WTC11 (cell line): ENCODE data around the gene C1orf174. TPM values are rescaled to one million over a fixed set of nuclear protein-coding genes. Genes with fewer than 3 reads are reported as not detected.

Experiments
- ATAC-seq: fragments of 200-7000 bp; cut with Tn5 transposase; 2 replicates; pipeline ENCODE4 v1.10.0; 2021; ENCODE audit warnings: mild to moderate bottlenecking, moderate library complexity
- CTCF ChIA-PET: fragments of 300-600 bp; sonication (Branson Sonifier 250); formaldehyde crosslinking; loops from one replicate; lab custom pipeline; 2021; ENCODE audit warnings: antibody characterized with exemption; lab: Charles Lee
- POLR2A ChIA-PET: fragments of 350-600 bp; sonication (Branson Sonifier 250); formaldehyde crosslinking; loops from one replicate; lab custom pipeline; 2021; ENCODE audit warnings: antibody characterized with exemption; lab: Charles Lee
- DNase-seq: peaks from one replicate; pipeline ENCODE4 v3.0.0; 2021; ENCODE audit warnings: low spot score
- H3K27ac Mint-ChIP-seq: 2 replicates; pipeline ENCODE4 v1.8.0; 2021; ENCODE audit warnings: mixed read lengths
- H3K27me3 Mint-ChIP-seq: 2 replicates; pipeline ENCODE4 v1.8.0; 2021; ENCODE audit warnings: low read depth, mild to moderate bottlenecking, moderate library complexity, mixed read lengths
- H3K36me3 Mint-ChIP-seq: 2 replicates; pipeline ENCODE4 v1.8.0; 2021; ENCODE audit warnings: mixed read lengths
- H3K4me1 Mint-ChIP-seq: 2 replicates; pipeline ENCODE4 v1.8.0; 2022; ENCODE audit warnings: mixed read lengths
- H3K4me3 Mint-ChIP-seq: 2 replicates; pipeline ENCODE4 v1.8.0; 2021; ENCODE audit warnings: mild to moderate bottlenecking, moderate library complexity, mixed read lengths
- H3K9me3 Mint-ChIP-seq: 2 replicates; pipeline ENCODE4 v1.8.0; 2021; ENCODE audit warnings: mixed read lengths
- AFF4 ChIP-seq: sonication (generic); formaldehyde crosslinking; IDR thresholded peaks from 2 replicates; pipeline ENCODE4 v1.8.1; 2023; ENCODE audit warnings: mild to moderate bottlenecking, missing genetic modification reagents, borderline replicate concordance
- CBFB ChIP-seq: sonication (generic); formaldehyde crosslinking; IDR thresholded peaks from 2 replicates; pipeline ENCODE4 v1.8.1; 2022; ENCODE audit warnings: mild to moderate bottlenecking, low read depth, missing genetic modification reagents
- CDX4 ChIP-seq: fragments of 250-450 bp; sonication (Bioruptor Pico); IDR thresholded peaks from 2 replicates; pipeline ENCODE4 v1.9.0; 2021; ENCODE audit warnings: moderate library complexity, mild to moderate bottlenecking, inconsistent platforms, borderline replicate concordance
- E2F1 ChIP-seq: sonication (generic); formaldehyde crosslinking; IDR thresholded peaks from 2 replicates; pipeline ENCODE4 v1.8.0; 2022; ENCODE audit warnings: mild to moderate bottlenecking, missing genetic modification reagents
- JAZF1 ChIP-seq: fragments of 250-450 bp; sonication (Bioruptor Pico); IDR thresholded peaks from 2 replicates; pipeline ENCODE4 v1.9.0; 2021; ENCODE audit warnings: moderate library complexity, mild to moderate bottlenecking, inconsistent platforms
- MYBL2 ChIP-seq: sonication (generic); formaldehyde crosslinking; IDR thresholded peaks from 2 replicates; pipeline ENCODE4 v1.8.1; 2023; ENCODE audit warnings: mild to moderate bottlenecking, moderate library complexity, missing genetic modification reagents
- NR1H2 ChIP-seq: sonication (generic); formaldehyde crosslinking; IDR thresholded peaks from 2 replicates; pipeline ENCODE4 v1.9.0; 2021; ENCODE audit warnings: mild to moderate bottlenecking, moderate library complexity, missing genetic modification reagents
- PREB ChIP-seq: sonication (generic); formaldehyde crosslinking; IDR thresholded peaks from 2 replicates; pipeline ENCODE4 v1.8.1; 2022; ENCODE audit warnings: mild to moderate bottlenecking, missing genetic modification reagents, moderate library complexity, borderline replicate concordance
- PRRX2 ChIP-seq: fragments of 250-450 bp; sonication (Bioruptor Pico); IDR thresholded peaks from 2 replicates; pipeline ENCODE4 v1.8.0; 2021; ENCODE audit warnings: mild to moderate bottlenecking
- SP1 ChIP-seq: sonication (generic); formaldehyde crosslinking; conservative IDR thresholded peaks from 2 replicates; pipeline ENCODE4 v1.8.1; 2022; ENCODE audit warnings: missing genetic modification reagents
- ZNF138 ChIP-seq: sonication (generic); formaldehyde crosslinking; conservative IDR thresholded peaks from 2 replicates; pipeline ENCODE4 v1.8.1; 2022; ENCODE audit warnings: mild to moderate bottlenecking, moderate library complexity, missing genetic modification reagents
- ZNF317 ChIP-seq: sonication (generic); formaldehyde crosslinking; IDR thresholded peaks from 2 replicates; pipeline ENCODE4 v1.8.1; 2023; ENCODE audit warnings: low read depth, mild to moderate bottlenecking, moderate library complexity, missing genetic modification reagents, borderline replicate concordance
- ZNF423 ChIP-seq: fragments of 250-450 bp; sonication (Bioruptor Pico); IDR thresholded peaks from 2 replicates; pipeline ENCODE4 v2.1.2; 2022; ENCODE audit warnings: mild to moderate bottlenecking, moderate library complexity
- total RNA-seq: library from RNA; stranded (reverse); gene quantifications from 3 replicates; pipeline ENCODE4 v1.2.3, GENCODE V29; 2021
- TF ChIP-seq, protein P1 (sequence below): sonication (generic); formaldehyde crosslinking; IDR thresholded peaks from 2 replicates; pipeline ENCODE4 v1.8.0; 2023; ENCODE audit warnings: missing genetic modification reagents, mild to moderate bottlenecking, borderline replicate concordance
- TF ChIP-seq, protein P2 (sequence below): sonication (generic); formaldehyde crosslinking; IDR thresholded peaks from 2 replicates; pipeline ENCODE4 v1.8.0; 2022; ENCODE audit warnings: mild to moderate bottlenecking, missing genetic modification reagents
- TF ChIP-seq, protein P3 (sequence below): sonication (generic); formaldehyde crosslinking; IDR thresholded peaks from 2 replicates; pipeline ENCODE4 v1.8.0; 2022; ENCODE audit warnings: mild to moderate bottlenecking, missing genetic modification reagents
- TF ChIP-seq, protein P4 (sequence below): sonication (generic); formaldehyde crosslinking; IDR thresholded peaks from 2 replicates; pipeline ENCODE4 v1.8.0; 2022; ENCODE audit warnings: missing genetic modification reagents

The C1orf174 gene
- total RNA-seq, 1 experiment from 2014 or later: 24.2 TPM

- Mint-ChIP-seq H3K27ac (no peak overlapping the region), H3K36me3 (peaks cover 37% of the 10 kb centered on the region), H3K9me3 (no peaks in the 10 kb centered on the region), H3K4me3 (no peak overlapping the region), H3K27me3 (no peaks in the 10 kb centered on the region), H3K4me1 (no peaks in the 10 kb centered on the region)
- ATAC-seq: no peak
- CTCF ChIA-PET: interaction anchor here (0.7 to 1.3 kb wide), 3 partner anchors 12 to 397 kb away, joined by 3 to 6 read pairs (median 3); partner anchors contain the start of gene C1orf174
- POLR2A ChIA-PET: no interaction called here
- TF ChIP-seq MYBL2 (CRISPR knock-in tag): no peak
- TF ChIP-seq, protein P1, sequence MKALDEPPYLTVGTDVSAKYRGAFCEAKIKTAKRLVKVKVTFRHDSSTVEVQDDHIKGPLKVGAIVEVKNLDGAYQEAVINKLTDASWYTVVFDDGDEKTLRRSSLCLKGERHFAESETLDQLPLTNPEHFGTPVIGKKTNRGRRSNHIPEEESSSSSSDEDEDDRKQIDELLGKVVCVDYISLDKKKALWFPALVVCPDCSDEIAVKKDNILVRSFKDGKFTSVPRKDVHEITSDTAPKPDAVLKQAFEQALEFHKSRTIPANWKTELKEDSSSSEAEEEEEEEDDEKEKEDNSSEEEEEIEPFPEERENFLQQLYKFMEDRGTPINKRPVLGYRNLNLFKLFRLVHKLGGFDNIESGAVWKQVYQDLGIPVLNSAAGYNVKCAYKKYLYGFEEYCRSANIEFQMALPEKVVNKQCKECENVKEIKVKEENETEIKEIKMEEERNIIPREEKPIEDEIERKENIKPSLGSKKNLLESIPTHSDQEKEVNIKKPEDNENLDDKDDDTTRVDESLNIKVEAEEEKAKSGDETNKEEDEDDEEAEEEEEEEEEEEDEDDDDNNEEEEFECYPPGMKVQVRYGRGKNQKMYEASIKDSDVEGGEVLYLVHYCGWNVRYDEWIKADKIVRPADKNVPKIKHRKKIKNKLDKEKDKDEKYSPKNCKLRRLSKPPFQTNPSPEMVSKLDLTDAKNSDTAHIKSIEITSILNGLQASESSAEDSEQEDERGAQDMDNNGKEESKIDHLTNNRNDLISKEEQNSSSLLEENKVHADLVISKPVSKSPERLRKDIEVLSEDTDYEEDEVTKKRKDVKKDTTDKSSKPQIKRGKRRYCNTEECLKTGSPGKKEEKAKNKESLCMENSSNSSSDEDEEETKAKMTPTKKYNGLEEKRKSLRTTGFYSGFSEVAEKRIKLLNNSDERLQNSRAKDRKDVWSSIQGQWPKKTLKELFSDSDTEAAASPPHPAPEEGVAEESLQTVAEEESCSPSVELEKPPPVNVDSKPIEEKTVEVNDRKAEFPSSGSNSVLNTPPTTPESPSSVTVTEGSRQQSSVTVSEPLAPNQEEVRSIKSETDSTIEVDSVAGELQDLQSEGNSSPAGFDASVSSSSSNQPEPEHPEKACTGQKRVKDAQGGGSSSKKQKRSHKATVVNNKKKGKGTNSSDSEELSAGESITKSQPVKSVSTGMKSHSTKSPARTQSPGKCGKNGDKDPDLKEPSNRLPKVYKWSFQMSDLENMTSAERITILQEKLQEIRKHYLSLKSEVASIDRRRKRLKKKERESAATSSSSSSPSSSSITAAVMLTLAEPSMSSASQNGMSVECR (CRISPR knock-in tag): no peak
- TF ChIP-seq CBFB: no peak
- no peak for TF ChIP-seq PREB (CRISPR knock-in tag)
- TF ChIP-seq JAZF1: no peak
- TF ChIP-seq, protein P2, sequence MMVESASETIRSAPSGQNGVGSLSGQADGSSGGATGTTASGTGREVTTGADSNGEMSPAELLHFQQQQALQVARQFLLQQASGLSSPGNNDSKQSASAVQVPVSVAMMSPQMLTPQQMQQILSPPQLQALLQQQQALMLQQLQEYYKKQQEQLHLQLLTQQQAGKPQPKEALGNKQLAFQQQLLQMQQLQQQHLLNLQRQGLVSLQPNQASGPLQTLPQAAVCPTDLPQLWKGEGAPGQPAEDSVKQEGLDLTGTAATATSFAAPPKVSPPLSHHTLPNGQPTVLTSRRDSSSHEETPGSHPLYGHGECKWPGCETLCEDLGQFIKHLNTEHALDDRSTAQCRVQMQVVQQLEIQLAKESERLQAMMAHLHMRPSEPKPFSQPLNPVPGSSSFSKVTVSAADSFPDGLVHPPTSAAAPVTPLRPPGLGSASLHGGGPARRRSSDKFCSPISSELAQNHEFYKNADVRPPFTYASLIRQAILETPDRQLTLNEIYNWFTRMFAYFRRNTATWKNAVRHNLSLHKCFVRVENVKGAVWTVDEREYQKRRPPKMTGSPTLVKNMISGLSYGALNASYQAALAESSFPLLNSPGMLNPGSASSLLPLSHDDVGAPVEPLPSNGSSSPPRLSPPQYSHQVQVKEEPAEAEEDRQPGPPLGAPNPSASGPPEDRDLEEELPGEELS: no peak
- TF ChIP-seq, protein P3, sequence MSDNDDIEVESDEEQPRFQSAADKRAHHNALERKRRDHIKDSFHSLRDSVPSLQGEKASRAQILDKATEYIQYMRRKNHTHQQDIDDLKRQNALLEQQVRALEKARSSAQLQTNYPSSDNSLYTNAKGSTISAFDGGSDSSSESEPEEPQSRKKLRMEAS: no peak
- no peak for TF ChIP-seq CDX4 (CRISPR knock-in tag)
- TF ChIP-seq E2F1 (CRISPR knock-in tag): no peak
- TF ChIP-seq ZNF138 (CRISPR knock-in tag): no peak
- DNase-seq: no peak
Observed at GRCh38 chr1:3888301-3888700, 11.8 kb downstream of the C1orf174 start.

GRCh38 chr1:3886691-3887090, 13.4 kb downstream of the C1orf174 start:
- CTCF ChIA-PET: interaction anchor here (1.3 kb wide), 1 partner anchor 28 kb away, joined by 6 read pairs; no protein-coding TSS in a partner anchor
- no peak for TF ChIP-seq PRRX2 (CRISPR knock-in tag)
- TF ChIP-seq ZNF423 (CRISPR knock-in tag): no peak
- TF ChIP-seq, protein P4, sequence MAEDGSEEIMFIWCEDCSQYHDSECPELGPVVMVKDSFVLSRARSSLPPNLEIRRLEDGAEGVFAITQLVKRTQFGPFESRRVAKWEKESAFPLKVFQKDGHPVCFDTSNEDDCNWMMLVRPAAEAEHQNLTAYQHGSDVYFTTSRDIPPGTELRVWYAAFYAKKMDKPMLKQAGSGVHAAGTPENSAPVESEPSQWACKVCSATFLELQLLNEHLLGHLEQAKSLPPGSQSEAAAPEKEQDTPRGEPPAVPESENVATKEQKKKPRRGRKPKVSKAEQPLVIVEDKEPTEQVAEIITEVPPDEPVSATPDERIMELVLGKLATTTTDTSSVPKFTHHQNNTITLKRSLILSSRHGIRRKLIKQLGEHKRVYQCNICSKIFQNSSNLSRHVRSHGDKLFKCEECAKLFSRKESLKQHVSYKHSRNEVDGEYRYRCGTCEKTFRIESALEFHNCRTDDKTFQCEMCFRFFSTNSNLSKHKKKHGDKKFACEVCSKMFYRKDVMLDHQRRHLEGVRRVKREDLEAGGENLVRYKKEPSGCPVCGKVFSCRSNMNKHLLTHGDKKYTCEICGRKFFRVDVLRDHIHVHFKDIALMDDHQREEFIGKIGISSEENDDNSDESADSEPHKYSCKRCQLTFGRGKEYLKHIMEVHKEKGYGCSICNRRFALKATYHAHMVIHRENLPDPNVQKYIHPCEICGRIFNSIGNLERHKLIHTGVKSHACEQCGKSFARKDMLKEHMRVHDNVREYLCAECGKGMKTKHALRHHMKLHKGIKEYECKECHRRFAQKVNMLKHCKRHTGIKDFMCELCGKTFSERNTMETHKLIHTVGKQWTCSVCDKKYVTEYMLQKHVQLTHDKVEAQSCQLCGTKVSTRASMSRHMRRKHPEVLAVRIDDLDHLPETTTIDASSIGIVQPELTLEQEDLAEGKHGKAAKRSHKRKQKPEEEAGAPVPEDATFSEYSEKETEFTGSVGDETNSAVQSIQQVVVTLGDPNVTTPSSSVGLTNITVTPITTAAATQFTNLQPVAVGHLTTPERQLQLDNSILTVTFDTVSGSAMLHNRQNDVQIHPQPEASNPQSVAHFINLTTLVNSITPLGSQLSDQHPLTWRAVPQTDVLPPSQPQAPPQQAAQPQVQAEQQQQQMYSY: no peak
- no peak for TF ChIP-seq ZNF317 (CRISPR knock-in tag)
- no peak for TF ChIP-seq ZNF138 (CRISPR knock-in tag)
- TF ChIP-seq NR1H2: no peak
- TF ChIP-seq SP1 (CRISPR knock-in tag): no peak
- no peak for TF ChIP-seq AFF4

More at GRCh38 chr1:3886691-3887090, 13.4 kb downstream of the C1orf174 start:
- Mint-ChIP-seq H3K4me3 (no peak overlapping the region), H3K27me3 (no peaks in the 10 kb centered on the region), H3K36me3 (peaks cover 36% of the 10 kb centered on the region), H3K4me1 (no peaks in the 10 kb centered on the region), H3K9me3 (no peaks in the 10 kb centered on the region), H3K27ac (no peak overlapping the region; the same call in none of the 2 replicates)
- ATAC-seq: no peak
- no peak for DNase-seq
- POLR2A ChIA-PET: no interaction called here
